Stimulated activated CD4-positive, alpha-beta T cell treated with anti-CD3 and anti-CD28 coated beads, Interleukin-12 subunit alpha, Interleukin-12 subunit beta, amount 100 ng/mL, for 4 hours (primary cell): ENCODE measurements around the gene SCT.
"Not testable (repeated sequence)": the region's sequence is repeated elsewhere in the genome, so short reads cannot be mapped to it uniquely, and the experiment has no call there.

Source experiments
- DNase-seq: peaks from one replicate; pipeline ENCODE4 v3.0.0-alpha.2; 2020

The SCT gene

GRCh38 chr11:626475-627307 lies at the start of gene SCT:
TSS of gene SCT (minus strand) at chr11:627181. CDS start at chr11:627143, 38 bp downstream.
- no peak for DNase-seq

GRCh38 chr11:674406-674805 lies 47.4 kb upstream of the SCT start:
- no peak for DNase-seq

- DNase-seq, result no peak
Measured at GRCh38 chr11:673866-674265, 46.9 kb upstream of the SCT start.

- DNase-seq, result no peak
Measured at GRCh38 chr11:665704-666281, 38.8 kb upstream of the SCT start.

GRCh38 chr11:665062-665703 lies 38.2 kb upstream of the SCT start:
- DNase-seq, result no peak

- DNase-seq, result peak; percentile 38
Measured at GRCh38 chr11:662689-663274, 35.8 kb upstream of the SCT start.

- DNase-seq, result no peak
Measured at GRCh38 chr11:660681-661444, 33.9 kb upstream of the SCT start.

- DNase-seq, result no peak
Measured at GRCh38 chr11:660281-660680, 33.3 kb upstream of the SCT start.

- DNase-seq, result no peak
Measured at GRCh38 chr11:659532-660085, 32.6 kb upstream of the SCT start.

- DNase-seq, result no peak
Measured at GRCh38 chr11:657691-658126, 30.7 kb upstream of the SCT start.

GRCh38 chr11:656866-657265 lies 29.9 kb upstream of the SCT start:
- DNase-seq, result no peak

- DNase-seq, result no peak
Measured at GRCh38 chr11:656426-656825, 29.4 kb upstream of the SCT start.

- DNase-seq, result no peak
Measured at GRCh38 chr11:655036-655726, 28.2 kb upstream of the SCT start.

- not testable (repeated sequence) for DNase-seq
Measured at GRCh38 chr11:654444-654843, 27.5 kb upstream of the SCT start.

- no peak for DNase-seq
Measured at GRCh38 chr11:653837-654236, 26.9 kb upstream of the SCT start.

GRCh38 chr11:653136-653535 lies 26.2 kb upstream of the SCT start:
- not testable (repeated sequence) for DNase-seq

GRCh38 chr11:650482-650881 lies 23.5 kb upstream of the SCT start:
- DNase-seq, result no peak

GRCh38 chr11:647672-648158 lies 20.7 kb upstream of the SCT start:
- DNase-seq, result not testable (repeated sequence)

- no peak for DNase-seq
Measured at GRCh38 chr11:646214-646613, 19.2 kb upstream of the SCT start.

- no peak for DNase-seq
Measured at GRCh38 chr11:645536-645935, 18.6 kb upstream of the SCT start.

GRCh38 chr11:643849-644738 lies 17.1 kb upstream of the SCT start:
- DNase-seq, result no peak
